HFFc6 (cell line): ENCODE measurements around the gene DCTN2. TPM values are rescaled to one million over a fixed set of nuclear protein-coding genes. Genes with fewer than 3 reads are reported as not detected.
"Not testable (repeated sequence)": the region's sequence is repeated elsewhere in the genome, so short reads cannot be mapped to it uniquely, and the experiment has no call there.

ENCODE experiments used
- DNase-seq: peaks from one replicate; pipeline ENCODE4 v3.0.0-alpha.2; 2018
- H3K27ac Mint-ChIP-seq: 2 replicates; pipeline ENCODE4 v1.8.0; 2020; ENCODE audit warnings: mild to moderate bottlenecking, mixed read lengths
- H3K27me3 Mint-ChIP-seq: 2 replicates; pipeline ENCODE4 v1.8.0; 2021; ENCODE audit warnings: mild to moderate bottlenecking, moderate library complexity, mixed read lengths; ENCODE audit not compliant: insufficient read depth
- H3K36me3 Mint-ChIP-seq: 2 replicates; pipeline ENCODE4 v1.8.0; 2021; ENCODE audit warnings: low read depth, mixed read lengths
- H3K4me1 Mint-ChIP-seq: 2 replicates; pipeline ENCODE4 v1.8.0; 2020; ENCODE audit warnings: low read depth, mixed read lengths
- H3K4me3 Mint-ChIP-seq: 2 replicates; pipeline ENCODE4 v1.8.0; 2020; ENCODE audit warnings: mild to moderate bottlenecking, moderate library complexity, mixed read lengths
- H3K9me3 Mint-ChIP-seq: 2 replicates; pipeline ENCODE4 v1.8.0; 2020; ENCODE audit warnings: mild to moderate bottlenecking, mixed read lengths
- CTCF ChIP-seq: fragments of 200-600 bp; sonication (generic); IDR thresholded peaks from 2 replicates; pipeline ENCODE4 v1.5.0; 2021; ENCODE audit warnings: antibody characterized with exemption, mild to moderate bottlenecking
- total RNA-seq, 6 experiments: library from RNA; stranded (reverse); fragmentation: NEBNext Ultra II Directional; extraction: Animal tissue kit (Norgen Biotek cat#: 25700); gene quantifications; 2 replicates in 1 of 6; 3 replicates in 5 of 6; pipeline ENCODE4 v1.2.3, GENCODE V29; 2021

The DCTN2 gene
- total RNA-seq, 6 experiments from 2014 or later = 110 to 123 (median 116) TPM

- Mint-ChIP-seq H3K9me3 (no peaks in the 10 kb centered on the region), H3K4me3 (no peak overlapping the region), H3K36me3 (no peaks in the 10 kb centered on the region), H3K4me1 (peaks cover 10% of the 10 kb centered on the region), H3K27ac (no peak overlapping the region), H3K27me3 (peaks cover 7% of the 10 kb centered on the region)
- TF ChIP-seq CTCF = no peak
- DNase-seq = no peak
Observed at GRCh38 chr12:57576613-57577160, 29.7 kb upstream of the DCTN2 start.

- no peak for DNase-seq
- Mint-ChIP-seq H3K9me3 (no peaks in the 10 kb centered on the region), H3K27ac (no peak overlapping the region), H3K36me3 (no peaks in the 10 kb centered on the region), H3K27me3 (peaks cover 7% of the 10 kb centered on the region), H3K4me1 (peaks cover 10% of the 10 kb centered on the region), H3K4me3 (no peak overlapping the region)
- TF ChIP-seq CTCF = no peak
Observed at GRCh38 chr12:57575771-57576612, 29.0 kb upstream of the DCTN2 start.

GRCh38 chr12:57574795-57575194 lies 27.8 kb upstream of the DCTN2 start:
- TF ChIP-seq CTCF = no peak
- Mint-ChIP-seq H3K4me1 (peaks cover 9% of the 10 kb centered on the region), H3K27ac (no peak overlapping the region), H3K9me3 (no peaks in the 10 kb centered on the region), H3K4me3 (no peak overlapping the region), H3K27me3 (peaks cover 7% of the 10 kb centered on the region), H3K36me3 (no peaks in the 10 kb centered on the region)
- no peak for DNase-seq

- Mint-ChIP-seq H3K4me3 (no peak overlapping the region), H3K27ac (no peak overlapping the region), H3K9me3 (no peaks in the 10 kb centered on the region), H3K27me3 (peaks cover 10% of the 10 kb centered on the region), H3K4me1 (no peaks in the 10 kb centered on the region), H3K36me3 (no peaks in the 10 kb centered on the region)
- no peak for DNase-seq
- TF ChIP-seq CTCF = no peak
Observed at GRCh38 chr12:57571926-57572762, 25.2 kb upstream of the DCTN2 start.

- not testable (repeated sequence) for DNase-seq, H3K9me3 Mint-ChIP-seq, H3K27ac Mint-ChIP-seq, H3K36me3 Mint-ChIP-seq, H3K4me3 Mint-ChIP-seq, H3K4me1 Mint-ChIP-seq
- peaks cover 10% of the 10 kb centered on the region for H3K27me3 Mint-ChIP-seq
Observed at GRCh38 chr12:57570438-57570837, 23.4 kb upstream of the DCTN2 start.

GRCh38 chr12:57569858-57570257 lies 22.9 kb upstream of the DCTN2 start:
- H3K4me3 Mint-ChIP-seq = no peak overlapping the region
- H3K27me3 Mint-ChIP-seq = peaks cover 10% of the 10 kb centered on the region
- no peak for DNase-seq
- no peak for TF ChIP-seq CTCF
- H3K4me1 Mint-ChIP-seq = no peaks in the 10 kb centered on the region
- H3K27ac Mint-ChIP-seq = no peak overlapping the region
- no peaks in the 10 kb centered on the region for H3K9me3 Mint-ChIP-seq
- H3K36me3 Mint-ChIP-seq = no peaks in the 10 kb centered on the region
